Panc1 (cell line): Measurements from ENCODE around the gene PIP4K2A.

Source experiments
- TF ChIP-seq, protein P1 (sequence below): fragments of 450-650 bp; IDR thresholded peaks from 2 replicates; pipeline ENCODE4 v1.5.1; 2017; ENCODE audit warnings: mild to moderate bottlenecking
- TF ChIP-seq, protein P2 (sequence below), 2 experiments: IDR thresholded peaks; 2 replicates each; pipeline ENCODE4 v1.6.1; 2011 to 2012; ENCODE audit warnings: low read depth in 2 of 2, control low read depth in 1 of 2, low read length in 1 of 2, mild to moderate bottlenecking in 1 of 2, moderate library complexity in 1 of 2; ENCODE audit not compliant: insufficient read depth in 1 of 2

- TF ChIP-seq, protein P1, sequence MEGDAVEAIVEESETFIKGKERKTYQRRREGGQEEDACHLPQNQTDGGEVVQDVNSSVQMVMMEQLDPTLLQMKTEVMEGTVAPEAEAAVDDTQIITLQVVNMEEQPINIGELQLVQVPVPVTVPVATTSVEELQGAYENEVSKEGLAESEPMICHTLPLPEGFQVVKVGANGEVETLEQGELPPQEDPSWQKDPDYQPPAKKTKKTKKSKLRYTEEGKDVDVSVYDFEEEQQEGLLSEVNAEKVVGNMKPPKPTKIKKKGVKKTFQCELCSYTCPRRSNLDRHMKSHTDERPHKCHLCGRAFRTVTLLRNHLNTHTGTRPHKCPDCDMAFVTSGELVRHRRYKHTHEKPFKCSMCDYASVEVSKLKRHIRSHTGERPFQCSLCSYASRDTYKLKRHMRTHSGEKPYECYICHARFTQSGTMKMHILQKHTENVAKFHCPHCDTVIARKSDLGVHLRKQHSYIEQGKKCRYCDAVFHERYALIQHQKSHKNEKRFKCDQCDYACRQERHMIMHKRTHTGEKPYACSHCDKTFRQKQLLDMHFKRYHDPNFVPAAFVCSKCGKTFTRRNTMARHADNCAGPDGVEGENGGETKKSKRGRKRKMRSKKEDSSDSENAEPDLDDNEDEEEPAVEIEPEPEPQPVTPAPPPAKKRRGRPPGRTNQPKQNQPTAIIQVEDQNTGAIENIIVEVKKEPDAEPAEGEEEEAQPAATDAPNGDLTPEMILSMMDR: no peak
- TF ChIP-seq, protein P2, sequence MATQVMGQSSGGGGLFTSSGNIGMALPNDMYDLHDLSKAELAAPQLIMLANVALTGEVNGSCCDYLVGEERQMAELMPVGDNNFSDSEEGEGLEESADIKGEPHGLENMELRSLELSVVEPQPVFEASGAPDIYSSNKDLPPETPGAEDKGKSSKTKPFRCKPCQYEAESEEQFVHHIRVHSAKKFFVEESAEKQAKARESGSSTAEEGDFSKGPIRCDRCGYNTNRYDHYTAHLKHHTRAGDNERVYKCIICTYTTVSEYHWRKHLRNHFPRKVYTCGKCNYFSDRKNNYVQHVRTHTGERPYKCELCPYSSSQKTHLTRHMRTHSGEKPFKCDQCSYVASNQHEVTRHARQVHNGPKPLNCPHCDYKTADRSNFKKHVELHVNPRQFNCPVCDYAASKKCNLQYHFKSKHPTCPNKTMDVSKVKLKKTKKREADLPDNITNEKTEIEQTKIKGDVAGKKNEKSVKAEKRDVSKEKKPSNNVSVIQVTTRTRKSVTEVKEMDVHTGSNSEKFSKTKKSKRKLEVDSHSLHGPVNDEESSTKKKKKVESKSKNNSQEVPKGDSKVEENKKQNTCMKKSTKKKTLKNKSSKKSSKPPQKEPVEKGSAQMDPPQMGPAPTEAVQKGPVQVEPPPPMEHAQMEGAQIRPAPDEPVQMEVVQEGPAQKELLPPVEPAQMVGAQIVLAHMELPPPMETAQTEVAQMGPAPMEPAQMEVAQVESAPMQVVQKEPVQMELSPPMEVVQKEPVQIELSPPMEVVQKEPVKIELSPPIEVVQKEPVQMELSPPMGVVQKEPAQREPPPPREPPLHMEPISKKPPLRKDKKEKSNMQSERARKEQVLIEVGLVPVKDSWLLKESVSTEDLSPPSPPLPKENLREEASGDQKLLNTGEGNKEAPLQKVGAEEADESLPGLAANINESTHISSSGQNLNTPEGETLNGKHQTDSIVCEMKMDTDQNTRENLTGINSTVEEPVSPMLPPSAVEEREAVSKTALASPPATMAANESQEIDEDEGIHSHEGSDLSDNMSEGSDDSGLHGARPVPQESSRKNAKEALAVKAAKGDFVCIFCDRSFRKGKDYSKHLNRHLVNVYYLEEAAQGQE (IDR thresholded peaks at IDR 0.05; ENCODE audit: insufficient read depth in 1 of 2, low read depth in 2 of 2, low read length in 1 of 2): no peak
Measured at GRCh38 chr10:22531008-22531407, 183.4 kb downstream of the PIP4K2A start.
